HG02852 (cell line): ENCODE results near the gene PDRG1.

Source experiments
- ATAC-seq: cut with Tn5 transposase; IDR thresholded peaks from one replicate; pipeline ENCODE4 v1.9.1; 2021; ENCODE audit warnings: mild to moderate bottlenecking, moderate library complexity; ENCODE audit not compliant: unreplicated experiment

PDRG1 gene

GRCh38 chr20:31909253-31910070 is 42.4 kb downstream of the PDRG1 start:
- no peak for ATAC-seq

GRCh38 chr20:31908424-31908823 is 43.4 kb downstream of the PDRG1 start:
- no peak for ATAC-seq

GRCh38 chr20:31908016-31908415 is 43.8 kb downstream of the PDRG1 start:
- no peak for ATAC-seq

DNA sequence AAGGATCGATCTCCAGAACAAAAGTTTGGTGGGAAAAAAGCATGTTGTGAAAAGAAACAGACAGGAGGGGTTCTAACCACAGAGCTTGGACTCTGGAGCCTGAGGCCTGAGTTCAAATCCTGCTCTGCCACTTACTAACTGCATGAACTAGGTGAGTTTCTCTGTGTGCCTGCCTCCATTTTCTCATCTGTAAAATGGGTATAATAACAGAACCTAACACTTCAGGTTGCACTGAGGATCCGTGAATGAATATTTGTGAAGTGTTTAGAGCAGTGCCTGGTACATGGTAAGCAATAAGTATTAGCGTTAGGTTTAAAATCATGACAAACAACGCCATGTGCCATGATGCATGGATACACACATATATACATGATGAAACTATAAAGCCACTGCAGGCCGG is 44.8 kb downstream of the PDRG1 start:
- no peak for ATAC-seq

- no peak for ATAC-seq
Observed at GRCh38 chr20:31906001-31906400, 45.8 kb downstream of the PDRG1 start.

GRCh38 chr20:31903627-31904386 is 48.0 kb downstream of the PDRG1 start:
- no peak for ATAC-seq

GRCh38 chr20:31901615-31902014 is 50.2 kb downstream of the PDRG1 start:
- ATAC-seq, result no peak

- no peak for ATAC-seq
Observed at GRCh38 chr20:31897541-31897940, 54.3 kb downstream of the PDRG1 start.

GRCh38 chr20:31896049-31896448 is 55.8 kb downstream of the PDRG1 start:
- no peak for ATAC-seq

DNA sequence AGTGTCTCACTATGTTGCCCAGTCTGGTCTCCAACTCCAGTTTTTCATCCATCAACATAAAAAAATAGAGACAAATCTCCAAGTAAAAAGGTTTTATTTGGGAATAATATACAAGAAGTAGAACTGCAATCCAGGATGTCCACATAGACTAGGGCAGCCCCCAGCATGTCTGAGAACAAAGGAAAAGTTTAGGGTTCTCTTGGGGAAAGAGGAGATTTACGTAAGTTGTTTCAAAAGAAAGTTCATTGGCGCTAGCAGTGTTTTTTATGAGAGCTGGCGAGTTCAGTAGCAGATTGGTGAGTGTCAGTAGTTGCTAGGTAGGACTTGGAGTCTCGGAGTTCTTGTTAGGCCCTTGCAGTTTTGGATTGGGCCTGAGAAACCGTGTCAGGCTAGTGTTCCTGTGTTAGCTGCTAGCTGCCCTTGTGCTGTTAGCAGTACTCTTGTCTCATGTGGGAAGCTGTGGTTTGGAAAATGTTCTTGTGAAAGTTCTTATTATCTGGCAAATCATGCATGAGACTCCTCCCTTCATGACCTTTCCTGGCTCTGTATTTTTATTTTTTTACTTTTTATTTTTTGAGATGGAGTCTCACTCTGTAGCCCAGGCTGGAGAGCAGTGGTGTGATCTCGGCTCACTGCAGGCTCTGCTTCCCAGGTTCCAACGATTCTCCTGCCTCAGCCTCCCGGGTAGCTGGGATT is 56.7 kb downstream of the PDRG1 start:
- peak; percentile 99 for ATAC-seq
